Immature natural killer cell (primary cell): Measurements from ENCODE around the gene MED20. TPM values are rescaled to one million over a fixed set of nuclear protein-coding genes. Genes with fewer than 3 reads are reported as not detected.
A peak's percentile ranks its signal among the peaks of the same experiment; 100 is the strongest.

ENCODE experiments used
- DNase-seq, 3 donors: peaks; one replicate each; pipeline ENCODE4 v3.0.0; 2022; ENCODE audit warnings: mixed read lengths in 1 of 3
- H3K27ac Mint-ChIP-seq, 6 donors: one replicate each; pipeline ENCODE4 v1.8.0; 2020; ENCODE audit warnings: mixed read lengths in 6 of 6, mild to moderate bottlenecking in 5 of 6, inconsistent platforms in 4 of 6, moderate library complexity in 3 of 6
- H3K27me3 Mint-ChIP-seq, 3 donors: one replicate each; pipeline ENCODE4 v1.8.0; 2020 to 2021; ENCODE audit warnings: low read depth in 3 of 3, mild to moderate bottlenecking in 3 of 3, mixed read lengths in 3 of 3, moderate library complexity in 3 of 3, inconsistent platforms in 1 of 3
- H3K36me3 Mint-ChIP-seq, 3 donors: one replicate each; pipeline ENCODE4 v1.8.0; 2020; ENCODE audit warnings: mixed read lengths in 3 of 3, inconsistent platforms in 2 of 3, mild to moderate bottlenecking in 2 of 3
- H3K4me1 Mint-ChIP-seq, 2 donors: one replicate each; pipeline ENCODE4 v1.8.0; 2020; ENCODE audit warnings: inconsistent platforms in 2 of 2, mild to moderate bottlenecking in 2 of 2, mixed read lengths in 2 of 2, moderate library complexity in 1 of 2
- H3K4me3 Mint-ChIP-seq, 5 donors: one replicate each; pipeline ENCODE4 v1.8.0; 2020; ENCODE audit warnings: mild to moderate bottlenecking in 5 of 5, mixed read lengths in 5 of 5, inconsistent platforms in 3 of 5, moderate library complexity in 3 of 5
- H3K9me3 Mint-ChIP-seq, 6 donors: one replicate each; pipeline ENCODE4 v1.8.0; 2020; ENCODE audit warnings: mild to moderate bottlenecking in 6 of 6, mixed read lengths in 6 of 6, inconsistent platforms in 4 of 6, moderate library complexity in 3 of 6
- polyA plus RNA-seq, 3 donors: library from polyadenylated mRNA; unstranded; fragments of 300-500 nt; fragmentation: Illumina TruSeq; gene quantifications; one replicate each; pipeline ENCODE4 v1.2.3, GENCODE V29; 2021

The MED20 gene, protein sequence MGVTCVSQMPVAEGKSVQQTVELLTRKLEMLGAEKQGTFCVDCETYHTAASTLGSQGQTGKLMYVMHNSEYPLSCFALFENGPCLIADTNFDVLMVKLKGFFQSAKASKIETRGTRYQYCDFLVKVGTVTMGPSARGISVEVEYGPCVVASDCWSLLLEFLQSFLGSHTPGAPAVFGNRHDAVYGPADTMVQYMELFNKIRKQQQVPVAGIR
- 10 to 100 TPM in 2 of 3 donors, 1 to 10 TPM in 1; 5.9 to 11.5 (median 11.2) TPM for polyA plus RNA-seq

DNA sequence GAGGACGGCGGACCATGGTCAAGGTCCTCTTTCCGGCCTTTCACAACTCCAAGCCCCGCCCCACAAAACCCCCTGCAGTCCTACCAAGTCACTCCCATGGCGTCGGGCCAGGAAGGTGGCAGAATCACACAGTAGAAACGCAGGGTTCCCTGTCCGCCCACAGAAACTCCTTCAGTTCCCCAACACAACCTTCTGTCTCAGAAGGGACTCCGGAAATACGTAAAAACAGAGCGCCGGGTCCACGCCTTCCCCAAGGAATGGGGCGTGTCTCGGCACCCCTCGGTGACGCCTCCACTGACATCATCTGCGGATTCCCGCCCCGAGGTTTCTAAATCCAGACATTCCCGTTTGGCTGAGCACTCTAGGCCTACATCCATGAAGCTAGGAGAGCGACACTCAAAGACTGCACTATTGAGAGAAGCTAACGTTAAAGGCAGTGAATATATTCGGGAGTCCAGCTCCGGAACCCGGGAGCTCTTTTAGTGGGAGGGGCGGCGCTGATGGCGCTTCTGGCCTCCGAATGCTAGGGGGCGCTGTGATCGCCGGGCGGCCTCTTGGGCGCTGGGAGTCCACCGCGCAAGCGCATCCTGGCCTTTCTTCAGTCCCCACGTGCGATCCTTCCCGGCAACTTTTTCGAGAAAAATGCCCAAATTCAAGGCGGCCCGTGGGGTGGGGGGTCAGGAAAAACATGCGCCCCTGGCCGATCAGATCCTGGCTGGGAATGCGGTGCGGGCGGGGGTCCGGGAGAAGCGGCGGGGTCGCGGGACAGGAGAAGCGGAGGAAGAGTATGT lies at the start of gene MED20, which contains the start of gene BYSL:
Gene MED20 (minus strand): TSS at position 219 of the 791 bp plus-strand sequence. CDS start 121 bp downstream, at position 98.
Gene BYSL (plus strand): TSS at position 579 of the 791 bp plus-strand sequence. CDS start 64 bp downstream, at position 643.
- H3K36me3 Mint-ChIP-seq = peaks cover 5 to 11% (median 7%) of the 10 kb centered on the region in 3 donors
- peaks cover 16 to 31% (median 17%) of the 10 kb centered on the region in 3 donors for H3K27me3 Mint-ChIP-seq
- peak; percentile 94 to 95 (median 94) for DNase-seq
- peaks cover 59 to 63% of the 10 kb centered on the region in 2 donors for H3K4me1 Mint-ChIP-seq
- peak within 1 kb of the TSS; percentile 98 to 100 (median 100) for H3K27ac Mint-ChIP-seq
- no peaks in the 10 kb centered on the region for H3K9me3 Mint-ChIP-seq
- H3K4me3 Mint-ChIP-seq = peak within 1 kb of the TSS; percentile 97 to 100 (median 100)

DNA sequence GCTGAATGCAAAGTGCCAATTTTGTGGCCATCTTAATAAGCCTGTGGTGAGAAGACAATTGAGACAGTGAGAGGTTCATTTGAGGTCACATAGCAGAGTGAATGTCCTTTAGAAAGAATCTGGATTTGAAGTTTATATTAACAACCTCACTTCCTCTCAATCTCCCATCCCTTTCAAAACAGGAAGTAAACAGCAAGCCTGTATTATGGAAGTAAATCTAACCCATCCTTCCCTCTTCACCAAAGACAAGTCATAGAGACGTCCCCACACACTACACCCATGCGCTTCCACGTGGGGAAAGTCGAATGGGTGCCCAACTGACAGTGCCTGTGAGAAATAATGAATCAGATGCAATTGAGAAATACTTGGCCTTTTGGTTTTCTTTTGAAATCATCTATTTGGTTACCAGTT lies 49.5 kb upstream of the MED20 start:
- peaks cover 0 to 2% (median 0%) of the 10 kb centered on the region in 3 donors for H3K36me3 Mint-ChIP-seq
- H3K9me3 Mint-ChIP-seq = no peaks in the 10 kb centered on the region

DNA sequence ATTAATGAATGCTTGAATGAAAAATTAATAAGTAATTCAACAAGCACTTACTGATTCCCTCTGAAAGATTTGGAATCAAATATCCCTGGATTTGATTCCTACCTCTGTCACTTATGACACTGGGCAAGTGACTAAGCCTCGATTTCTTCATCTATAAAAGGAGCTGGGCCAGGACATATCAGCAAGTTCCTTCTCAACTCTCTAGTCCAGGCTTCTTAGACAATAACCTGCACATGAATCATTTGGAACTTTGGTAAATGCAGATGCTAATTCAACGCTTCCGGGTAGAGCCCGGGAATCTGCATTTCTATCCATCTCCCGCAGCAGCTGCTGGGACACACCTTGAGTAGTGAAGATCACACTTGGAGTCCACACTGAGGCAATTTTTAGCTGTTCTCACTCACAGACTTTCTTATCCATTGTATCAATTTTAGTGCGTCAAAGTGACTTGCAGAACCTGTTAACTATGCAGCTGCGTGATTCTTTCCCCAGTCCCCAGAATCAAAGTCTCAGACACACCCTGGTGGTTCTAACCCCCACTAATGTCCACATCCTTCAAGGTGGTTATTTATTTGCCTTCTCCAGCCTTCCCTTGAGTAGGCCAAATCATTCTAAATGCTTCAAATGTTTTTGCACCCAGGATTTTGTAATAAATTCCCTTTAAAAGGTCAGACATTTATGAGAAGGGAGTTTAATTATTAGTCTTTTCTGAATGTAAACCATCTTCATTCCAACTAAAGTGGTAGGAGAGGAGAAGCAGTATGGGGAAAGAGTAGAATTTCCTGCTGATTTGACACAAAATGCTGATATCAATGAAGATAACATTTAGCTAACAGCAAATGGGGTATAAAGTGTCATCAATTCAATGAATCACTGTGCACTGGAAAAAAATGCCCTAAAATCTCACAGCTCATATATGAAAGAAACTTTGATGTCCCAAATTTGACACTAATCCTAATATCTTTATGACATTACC lies 46.7 kb upstream of the MED20 start:
- Mint-ChIP-seq H3K27ac (peak overlapping the region; percentile 10 to 80 (median 30)), H3K9me3 (no peaks in the 10 kb centered on the region), H3K4me1 (peaks cover 86 to 93% of the 10 kb centered on the region in 2 donors), H3K27me3 (peaks cover 2 to 7% (median 4%) of the 10 kb centered on the region in 3 donors), H3K36me3 (peaks cover 5 to 12% (median 5%) of the 10 kb centered on the region in 3 donors), H3K4me3 (peak overlapping the region in 4 of 5 donors; percentile 0 to 57 (median 33))
- no peak for DNase-seq

More for the DNA sequence above, 49.5 kb upstream of the MED20 start:
- Mint-ChIP-seq H3K4me1 (peaks cover 88 to 95% of the 10 kb centered on the region in 2 donors), H3K27ac (peak overlapping the region; percentile 50 to 91 (median 82)), H3K4me3 (peak overlapping the region; percentile 47 to 78 (median 69)), H3K27me3 (peaks cover 0 to 3% (median 2%) of the 10 kb centered on the region in 3 donors)
- peak; percentile 16 to 24 (median 20) for DNase-seq

- no peaks in the 10 kb centered on the region for H3K9me3 Mint-ChIP-seq
- H3K4me1 Mint-ChIP-seq = peaks cover 86 to 91% of the 10 kb centered on the region in 2 donors
- DNase-seq = no peak
- peak overlapping the region in 1 of 5 donors; percentile 53 for H3K4me3 Mint-ChIP-seq
- peak overlapping the region in 3 of 6 donors; percentile 19 to 58 (median 48) for H3K27ac Mint-ChIP-seq
- H3K36me3 Mint-ChIP-seq = peaks cover 5 to 12% (median 5%) of the 10 kb centered on the region in 3 donors
- H3K27me3 Mint-ChIP-seq = peaks cover 2 to 7% (median 4%) of the 10 kb centered on the region in 3 donors
These were observed 46.0 kb upstream of the MED20 start for GRCh38 chr6:41966961-41967311.

GRCh38 chr6:41966214-41966920 lies 45.4 kb upstream of the MED20 start:
- peaks cover 92 to 96% of the 10 kb centered on the region in 2 donors for H3K4me1 Mint-ChIP-seq
- H3K27ac Mint-ChIP-seq = peak overlapping the region in 3 of 6 donors; percentile 24 to 58 (median 30)
- peaks cover 5 to 12% (median 5%) of the 10 kb centered on the region in 3 donors for H3K36me3 Mint-ChIP-seq
- DNase-seq = no peak
- peaks cover 2 to 9% (median 4%) of the 10 kb centered on the region in 3 donors for H3K27me3 Mint-ChIP-seq
- H3K9me3 Mint-ChIP-seq = no peaks in the 10 kb centered on the region
- no peak overlapping the region for H3K4me3 Mint-ChIP-seq

GRCh38 chr6:41965429-41966213 lies 44.7 kb upstream of the MED20 start:
- Mint-ChIP-seq H3K27me3 (peaks cover 2 to 7% (median 4%) of the 10 kb centered on the region in 3 donors), H3K36me3 (peaks cover 5 to 12% (median 5%) of the 10 kb centered on the region in 3 donors), H3K4me3 (no peak overlapping the region), H3K4me1 (peaks cover 93 to 96% of the 10 kb centered on the region in 2 donors), H3K27ac (peak overlapping the region in 4 of 6 donors; percentile 30 to 58 (median 45)), H3K9me3 (no peaks in the 10 kb centered on the region)
- no peak for DNase-seq

DNA sequence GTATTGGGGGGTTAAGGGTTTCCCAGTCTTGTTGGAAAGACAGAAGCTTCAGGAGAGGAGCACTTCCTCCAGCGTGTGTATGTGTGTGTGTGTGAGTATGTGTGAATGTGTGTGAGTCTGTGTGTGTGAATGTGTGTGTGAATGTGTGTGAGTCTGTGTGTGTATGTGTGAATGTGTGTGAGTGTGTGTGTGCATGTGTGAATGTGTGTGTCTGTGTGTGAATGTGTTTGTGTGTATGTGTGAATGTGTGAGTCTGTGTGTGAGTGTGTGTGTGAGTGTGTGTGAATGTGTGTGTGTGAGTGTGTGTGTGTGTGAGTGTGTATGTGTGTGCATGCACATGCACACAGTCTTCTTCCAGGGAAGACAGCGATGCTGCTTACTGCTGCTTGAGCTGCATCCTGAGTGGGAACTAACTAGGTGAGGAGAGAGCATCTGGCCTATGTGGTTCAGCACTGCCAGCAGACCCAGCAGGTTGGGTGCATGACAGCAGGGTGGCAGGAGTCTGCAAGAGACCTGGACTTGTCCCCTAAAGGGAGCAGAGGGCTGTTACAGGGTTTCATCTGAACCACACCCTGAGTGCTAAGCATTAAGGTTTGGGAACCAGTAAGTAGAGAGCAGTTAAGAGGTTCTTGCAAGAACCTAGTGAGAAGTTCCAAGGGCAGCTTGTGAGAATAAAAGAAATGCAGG lies 43.4 kb upstream of the MED20 start:
- no peaks in the 10 kb centered on the region for H3K9me3 Mint-ChIP-seq
- DNase-seq = no peak
- H3K27me3 Mint-ChIP-seq = peaks cover 2 to 7% (median 4%) of the 10 kb centered on the region in 3 donors
- peak overlapping the region in 4 of 5 donors; percentile 4 to 27 (median 14) for H3K4me3 Mint-ChIP-seq
- peaks cover 5 to 12% (median 5%) of the 10 kb centered on the region in 3 donors for H3K36me3 Mint-ChIP-seq
- peaks cover 94 to 95% of the 10 kb centered on the region in 2 donors for H3K4me1 Mint-ChIP-seq
- H3K27ac Mint-ChIP-seq = peak overlapping the region; percentile 23 to 67 (median 53)

DNA sequence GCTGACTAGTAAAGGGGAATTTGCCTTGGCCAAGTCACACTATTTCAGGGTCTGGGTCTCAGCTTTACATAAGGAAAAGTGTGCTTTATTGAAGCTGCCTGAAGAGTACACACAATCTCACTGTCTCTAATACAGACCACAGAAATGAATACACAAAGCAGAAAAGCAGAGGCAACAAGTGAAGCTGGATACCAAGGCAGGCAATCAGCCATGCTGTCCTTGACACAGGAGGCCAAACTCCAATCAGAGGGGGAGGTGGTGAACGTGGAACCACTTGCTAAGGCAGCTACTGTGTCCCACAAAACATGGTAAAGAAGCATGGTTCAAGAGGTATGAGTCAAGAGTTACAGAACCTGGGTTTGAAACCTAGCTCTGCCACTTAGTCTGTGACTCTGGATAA lies 42.4 kb upstream of the MED20 start:
- no peaks in the 10 kb centered on the region for H3K9me3 Mint-ChIP-seq
- H3K27ac Mint-ChIP-seq = peak overlapping the region in 4 of 6 donors; percentile 62 to 78 (median 70)
- DNase-seq = no peak
- peak overlapping the region in 4 of 5 donors; percentile 13 to 57 (median 50) for H3K4me3 Mint-ChIP-seq
- H3K4me1 Mint-ChIP-seq = peaks cover 94 to 95% of the 10 kb centered on the region in 2 donors
- peaks cover 2 to 9% (median 4%) of the 10 kb centered on the region in 3 donors for H3K27me3 Mint-ChIP-seq
- peaks cover 5 to 16% (median 5%) of the 10 kb centered on the region in 3 donors for H3K36me3 Mint-ChIP-seq

- H3K36me3 Mint-ChIP-seq = peaks cover 5 to 16% (median 5%) of the 10 kb centered on the region in 3 donors
- H3K4me1 Mint-ChIP-seq = peaks cover 80 to 89% of the 10 kb centered on the region in 2 donors
- peaks cover 0 to 11% (median 7%) of the 10 kb centered on the region in 3 donors for H3K27me3 Mint-ChIP-seq
- DNase-seq = no peak
- peak overlapping the region in 5 of 6 donors; percentile 17 to 81 (median 76) for H3K27ac Mint-ChIP-seq
- no peaks in the 10 kb centered on the region for H3K9me3 Mint-ChIP-seq
- H3K4me3 Mint-ChIP-seq = peak overlapping the region; percentile 29 to 60 (median 46)
These were observed 39.1 kb upstream of the MED20 start for GRCh38 chr6:41960028-41960427.

- Mint-ChIP-seq H3K27ac (peak overlapping the region in 5 of 6 donors; percentile 7 to 77 (median 38)), H3K9me3 (no peaks in the 10 kb centered on the region), H3K27me3 (peaks cover 0 to 7% (median 6%) of the 10 kb centered on the region in 3 donors), H3K4me1 (peaks cover 77 to 84% of the 10 kb centered on the region in 2 donors), H3K36me3 (peaks cover 0 to 12% (median 4%) of the 10 kb centered on the region in 3 donors), H3K4me3 (peak overlapping the region in 2 of 5 donors; percentile 44 to 57)
- no peak for DNase-seq
These were observed 37.3 kb upstream of the MED20 start for GRCh38 chr6:41958022-41958856.
